OCI-LY7 (cell line): Measurements from ENCODE around the gene C5orf34.
"Not testable (repeated sequence)": the region's sequence is repeated elsewhere in the genome, so short reads cannot be mapped to it uniquely, and the experiment has no call there.

ENCODE experiments used
- EZH2phosphoT487 ChIP-seq: fragments of 200-600 bp; sonication (generic); IDR thresholded peaks from 2 replicates; pipeline ENCODE4 v1.6.1; 2018; ENCODE audit warnings: low read depth, borderline replicate concordance, mild to moderate bottlenecking, mixed run types, antibody characterized with exemption, low read length, moderate library complexity, mixed read lengths
- TF ChIP-seq, protein P1 (sequence below): fragments of 200-600 bp; sonication (generic); conservative IDR thresholded peaks from 2 replicates; pipeline ENCODE4 v1.5.1; 2014; ENCODE audit warnings: mild to moderate bottlenecking, antibody characterized with exemption, low read length, moderate library complexity, mixed read lengths

DNA sequence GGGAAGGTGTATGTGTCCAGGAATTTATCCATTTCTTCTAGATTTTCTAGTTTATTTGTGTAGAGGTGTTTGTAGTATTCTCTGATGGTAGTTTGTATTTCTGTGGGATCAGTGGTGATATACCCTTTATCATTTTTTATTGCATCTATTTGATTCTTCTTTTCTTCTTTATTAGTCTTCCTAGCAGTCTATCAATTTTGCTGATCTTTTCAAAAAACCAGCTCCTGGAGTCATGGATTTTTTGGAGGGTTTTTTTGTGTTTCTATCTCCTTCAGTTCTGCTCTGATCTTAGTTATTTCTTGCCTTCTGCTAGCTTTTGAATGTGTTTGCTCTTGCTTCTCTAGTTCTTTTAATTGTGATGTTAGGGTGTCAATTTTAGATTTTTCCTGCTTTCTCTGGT lies 73.4 kb downstream of the C5orf34 start:
- TF ChIP-seq, protein P1, sequence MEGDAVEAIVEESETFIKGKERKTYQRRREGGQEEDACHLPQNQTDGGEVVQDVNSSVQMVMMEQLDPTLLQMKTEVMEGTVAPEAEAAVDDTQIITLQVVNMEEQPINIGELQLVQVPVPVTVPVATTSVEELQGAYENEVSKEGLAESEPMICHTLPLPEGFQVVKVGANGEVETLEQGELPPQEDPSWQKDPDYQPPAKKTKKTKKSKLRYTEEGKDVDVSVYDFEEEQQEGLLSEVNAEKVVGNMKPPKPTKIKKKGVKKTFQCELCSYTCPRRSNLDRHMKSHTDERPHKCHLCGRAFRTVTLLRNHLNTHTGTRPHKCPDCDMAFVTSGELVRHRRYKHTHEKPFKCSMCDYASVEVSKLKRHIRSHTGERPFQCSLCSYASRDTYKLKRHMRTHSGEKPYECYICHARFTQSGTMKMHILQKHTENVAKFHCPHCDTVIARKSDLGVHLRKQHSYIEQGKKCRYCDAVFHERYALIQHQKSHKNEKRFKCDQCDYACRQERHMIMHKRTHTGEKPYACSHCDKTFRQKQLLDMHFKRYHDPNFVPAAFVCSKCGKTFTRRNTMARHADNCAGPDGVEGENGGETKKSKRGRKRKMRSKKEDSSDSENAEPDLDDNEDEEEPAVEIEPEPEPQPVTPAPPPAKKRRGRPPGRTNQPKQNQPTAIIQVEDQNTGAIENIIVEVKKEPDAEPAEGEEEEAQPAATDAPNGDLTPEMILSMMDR, result not testable (repeated sequence)
- not testable (repeated sequence) for TF ChIP-seq EZH2phosphoT487
